ENCODE results near the gene KSR1.

Gene KSR1

DNA sequence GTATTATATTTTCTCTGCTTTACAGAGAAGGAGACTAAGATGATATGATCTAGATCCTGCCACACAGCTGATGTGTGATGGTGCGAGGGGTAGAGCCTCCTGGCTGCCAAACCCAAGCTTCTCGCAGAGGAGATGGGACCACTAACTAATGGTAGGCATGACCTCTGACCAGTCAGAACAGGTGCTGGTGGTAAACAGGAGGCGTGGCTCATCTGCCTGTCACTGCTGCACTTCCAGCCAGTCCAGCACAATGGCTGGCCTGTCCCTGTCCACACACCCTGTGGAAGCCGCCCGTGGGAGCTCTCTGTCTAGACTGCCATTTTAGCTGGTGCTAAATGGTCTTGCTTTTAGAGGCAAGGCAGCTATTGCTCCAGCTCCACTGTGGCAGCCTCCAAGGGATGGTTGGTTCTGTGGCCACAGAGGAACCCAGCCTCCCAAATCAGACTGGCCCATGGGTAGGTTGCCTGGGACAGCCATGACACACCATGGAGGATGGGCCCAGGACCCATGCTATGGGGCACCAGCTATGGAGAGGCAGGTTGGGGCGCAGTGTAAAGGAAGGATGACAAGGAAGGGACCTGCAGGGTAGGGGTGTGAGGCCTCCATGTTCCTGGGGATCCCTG, 86.7 kb downstream of the KSR1 start:
- Histone ChIP-seq H3K9ac (no peak overlapping the region), H3K36me3 (ENCODE audit: insufficient read depth) (no peaks in the 10 kb centered on the region), H2AFZ (ENCODE audit: low read depth) (no peak overlapping the region), H3K27me3 (ENCODE audit: insufficient read depth, low read depth) (peaks cover 86% of the 10 kb centered on the region), H3K4me2 (no peak overlapping the region), H3K79me2 (ENCODE audit: insufficient read depth, low read depth) (no peaks in the 10 kb centered on the region), H3K27ac (no peak overlapping the region), H3K4me1 (ENCODE audit: low read depth, poor library complexity, severe bottlenecking) (peaks cover 43% of the 10 kb centered on the region), H4K20me1 (ENCODE audit: insufficient read depth) (0 out of 2 replicates have a peak, but pooled peaks cover 6% of the 10 kb centered on the region), H3K4me3 (IDR thresholded peaks at IDR 0.05; ENCODE audit: insufficient read depth, low read depth, low read length) (no peak overlapping the region)
- no peak for TF ChIP-seq CTCF (conservative IDR thresholded peaks at IDR 0.05; ENCODE audit: low read depth, low read length)

DNA sequence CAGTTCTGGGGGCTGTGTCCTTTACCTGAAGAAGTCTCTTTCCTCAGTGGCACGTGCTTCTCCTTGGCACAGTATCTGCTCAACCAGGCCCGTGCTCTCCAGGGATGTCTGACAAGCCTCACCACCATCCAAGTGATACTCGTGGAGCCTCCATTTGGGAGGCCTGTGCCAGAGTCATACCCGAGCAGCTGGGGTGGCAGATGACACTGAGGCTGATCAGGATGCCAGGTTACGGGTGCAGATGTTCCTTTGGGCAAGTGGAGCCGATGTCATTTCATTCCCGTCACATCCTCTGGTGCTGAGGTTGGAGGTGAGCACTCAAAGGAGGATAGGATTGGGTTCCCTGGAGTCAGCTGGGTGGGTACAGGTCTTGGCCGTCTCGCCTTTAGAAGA, 87.2 kb downstream of the KSR1 start:
- no peak overlapping the region for H3K27ac ChIP-seq
- no peak overlapping the region for H3K9ac ChIP-seq
- peaks cover 91% of the 10 kb centered on the region for H3K27me3 ChIP-seq (ENCODE audit: insufficient read depth, low read depth)
- 0 out of 2 replicates have a peak, but pooled peaks cover 6% of the 10 kb centered on the region for H4K20me1 ChIP-seq (ENCODE audit: insufficient read depth)
- peaks cover 44% of the 10 kb centered on the region for H3K4me1 ChIP-seq (ENCODE audit: low read depth, poor library complexity, severe bottlenecking)
- no peak for TF ChIP-seq CTCF (conservative IDR thresholded peaks at IDR 0.05; ENCODE audit: low read depth, low read length)
- no peaks in the 10 kb centered on the region for H3K79me2 ChIP-seq (ENCODE audit: insufficient read depth, low read depth)
- H3K4me2 ChIP-seq = no peak overlapping the region
- H2AFZ ChIP-seq (ENCODE audit: low read depth) = no peak overlapping the region
- no peak overlapping the region for H3K4me3 ChIP-seq (IDR thresholded peaks at IDR 0.05; ENCODE audit: insufficient read depth, low read depth, low read length)
- no peaks in the 10 kb centered on the region for H3K36me3 ChIP-seq (ENCODE audit: insufficient read depth)

- no peak overlapping the region for H3K27ac ChIP-seq
- peaks cover 91% of the 10 kb centered on the region for H3K27me3 ChIP-seq (ENCODE audit: insufficient read depth, low read depth)
- H2AFZ ChIP-seq (ENCODE audit: low read depth) = no peak overlapping the region
- no peaks in the 10 kb centered on the region for H3K79me2 ChIP-seq (ENCODE audit: insufficient read depth, low read depth)
- H3K4me3 ChIP-seq (IDR thresholded peaks at IDR 0.05; ENCODE audit: insufficient read depth, low read depth, low read length) = no peak overlapping the region
- no peak for TF ChIP-seq CTCF (conservative IDR thresholded peaks at IDR 0.05; ENCODE audit: low read depth, low read length)
- no peak overlapping the region for H3K9ac ChIP-seq
- 0 out of 2 replicates have a peak, but pooled peaks cover 6% of the 10 kb centered on the region for H4K20me1 ChIP-seq (ENCODE audit: insufficient read depth)
- H3K36me3 ChIP-seq (ENCODE audit: insufficient read depth) = no peaks in the 10 kb centered on the region
- H3K4me2 ChIP-seq = peak overlapping the region; percentile 77
- H3K4me1 ChIP-seq (ENCODE audit: low read depth, poor library complexity, severe bottlenecking) = peaks cover 44% of the 10 kb centered on the region
These were observed 87.7 kb downstream of the KSR1 start for GRCh38 chr17:27543958-27544349.

DNA sequence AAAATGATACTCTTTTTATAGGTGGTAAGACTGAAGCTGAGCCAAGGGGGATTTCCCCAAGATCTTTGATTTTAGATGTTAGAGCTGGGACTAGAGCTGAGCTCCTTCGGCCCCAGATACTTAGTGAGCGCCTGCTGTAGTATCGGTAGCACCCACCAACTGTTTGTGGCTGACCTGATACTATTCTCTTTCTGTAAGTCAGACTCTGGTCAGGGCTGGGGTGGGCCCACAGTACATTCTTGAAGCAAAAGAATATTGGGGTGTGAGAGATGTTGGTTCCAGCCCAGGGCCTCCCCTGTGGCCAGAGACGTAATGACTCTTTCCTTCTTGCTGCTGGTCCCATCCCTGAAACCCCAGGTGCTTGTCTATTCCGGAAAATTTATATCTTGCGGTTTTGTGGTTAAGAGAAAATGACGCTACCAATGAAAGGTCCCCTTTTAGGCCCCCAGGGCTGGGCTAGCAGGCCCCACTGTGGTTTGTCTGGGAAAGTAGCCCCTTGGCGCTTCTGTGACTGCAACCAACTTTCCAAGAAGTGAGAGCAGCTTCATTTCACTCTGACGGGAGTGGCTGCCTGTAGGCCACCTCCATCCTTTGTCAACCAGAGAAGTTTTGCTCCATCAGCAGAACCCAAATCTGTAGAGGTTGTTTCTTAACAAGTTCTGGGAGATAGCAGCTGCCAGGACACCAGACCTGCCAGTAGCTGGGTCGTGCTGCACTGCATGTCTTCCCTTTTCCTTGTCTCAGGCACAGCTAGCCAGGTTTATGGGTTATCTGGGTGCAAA, 88.3 kb downstream of the KSR1 start:
- Histone ChIP-seq H3K4me3 (IDR thresholded peaks at IDR 0.05; ENCODE audit: insufficient read depth, low read depth, low read length) (no peak overlapping the region), H3K27me3 (ENCODE audit: insufficient read depth, low read depth) (peaks cover 91% of the 10 kb centered on the region), H4K20me1 (ENCODE audit: insufficient read depth) (0 out of 2 replicates have a peak, but pooled peaks cover 6% of the 10 kb centered on the region), H3K4me2 (peak overlapping the region; percentile 77), H3K27ac (no peak overlapping the region), H3K79me2 (ENCODE audit: insufficient read depth, low read depth) (no peaks in the 10 kb centered on the region), H3K9ac (no peak overlapping the region), H3K36me3 (ENCODE audit: insufficient read depth) (no peaks in the 10 kb centered on the region), H2AFZ (ENCODE audit: low read depth) (no peak overlapping the region), H3K4me1 (ENCODE audit: low read depth, poor library complexity, severe bottlenecking) (peaks cover 44% of the 10 kb centered on the region)
- TF ChIP-seq CTCF (conservative IDR thresholded peaks at IDR 0.05; ENCODE audit: low read depth, low read length) = 0 out of 2 replicates have a peak, but pooled peaks have one; percentile 17
